ENCODE data around the gene VWA7.
A peak's percentile ranks its signal among the peaks of the same experiment; 100 is the strongest.

The VWA7 gene

DNA sequence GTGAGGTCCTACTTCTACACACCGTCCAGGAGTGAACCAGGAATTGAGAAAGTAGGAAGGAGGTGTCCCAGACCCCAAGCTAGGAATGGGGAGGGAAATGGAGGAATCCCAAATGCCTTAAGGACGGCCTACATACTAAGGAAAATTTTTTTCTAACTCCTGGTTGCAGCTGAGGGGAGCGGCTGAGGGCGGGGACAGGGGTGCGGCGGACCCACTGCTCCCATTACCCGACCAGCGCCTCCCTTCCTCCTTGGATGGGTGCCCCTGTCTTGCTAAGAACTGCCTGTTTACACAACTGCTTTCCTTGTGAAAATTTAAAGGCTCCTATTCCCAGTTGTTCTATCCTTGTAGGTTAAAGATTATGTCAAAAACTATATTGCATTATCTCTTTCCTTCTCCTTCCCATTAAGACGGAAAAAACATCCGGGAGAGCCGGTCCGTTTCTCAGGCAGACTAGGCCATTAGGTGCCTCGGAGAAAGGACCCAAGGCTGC, 49.7 kb upstream of the VWA7 start (continued):
- TF ChIP-seq PRDM2 (tag by site-specific recombination; IDR thresholded peaks at IDR 0.05; ENCODE audit: borderline replicate concordance) (no peak), YY1 (tag by site-specific recombination; IDR thresholded peaks at IDR 0.05) (no peak), ZNF473 (tag by site-specific recombination; IDR thresholded peaks at IDR 0.05) (no peak), ZNF843 (tag by site-specific recombination; IDR thresholded peaks at IDR 0.05) (no peak), ZNF398 (tag by site-specific recombination; IDR thresholded peaks at IDR 0.05) (no peak), ZXDB (tag by site-specific recombination; IDR thresholded peaks at IDR 0.05) (peak; percentile 57), ZEB2 (tag by site-specific recombination; IDR thresholded peaks at IDR 0.05) (peak; percentile 62; the same call in 1 of the 2 replicates), GLI2 (tag by site-specific recombination; IDR thresholded peaks at IDR 0.05; ENCODE audit: borderline replicate concordance, low read depth) (no peak), IKZF3 (tag by site-specific recombination; IDR thresholded peaks at IDR 0.05) (peak; percentile 67), ZNF621 (tag by site-specific recombination; IDR thresholded peaks at IDR 0.05) (no peak), ZNF391 (tag by site-specific recombination; IDR thresholded peaks at IDR 0.05; ENCODE audit: borderline replicate concordance, low read depth) (peak; percentile 41; the same call in 1 of the 2 replicates), ZNF658 (tag by site-specific recombination; IDR thresholded peaks at IDR 0.05) (no peak), ZNF121 (tag by site-specific recombination; IDR thresholded peaks at IDR 0.05) (no peak), ZNF16 (tag by site-specific recombination; IDR thresholded peaks at IDR 0.05; ENCODE audit: low read depth) (no peak), ZNF2 (tag by site-specific recombination; IDR thresholded peaks at IDR 0.05) (no peak), ZNF416 (tag by site-specific recombination; IDR thresholded peaks at IDR 0.05) (no peak)
- TF ChIP-seq, protein P1, sequence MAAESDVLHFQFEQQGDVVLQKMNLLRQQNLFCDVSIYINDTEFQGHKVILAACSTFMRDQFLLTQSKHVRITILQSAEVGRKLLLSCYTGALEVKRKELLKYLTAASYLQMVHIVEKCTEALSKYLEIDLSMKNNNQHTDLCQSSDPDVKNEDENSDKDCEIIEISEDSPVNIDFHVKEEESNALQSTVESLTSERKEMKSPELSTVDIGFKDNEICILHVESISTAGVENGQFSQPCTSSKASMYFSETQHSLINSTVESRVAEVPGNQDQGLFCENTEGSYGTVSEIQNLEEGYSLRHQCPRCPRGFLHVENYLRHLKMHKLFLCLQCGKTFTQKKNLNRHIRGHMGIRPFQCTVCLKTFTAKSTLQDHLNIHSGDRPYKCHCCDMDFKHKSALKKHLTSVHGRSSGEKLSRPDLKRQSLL (tag by site-specific recombination; IDR thresholded peaks at IDR 0.05) = 0 out of 2 replicates have a peak, but pooled peaks have one; percentile 8
- TF ChIP-seq, protein P2, sequence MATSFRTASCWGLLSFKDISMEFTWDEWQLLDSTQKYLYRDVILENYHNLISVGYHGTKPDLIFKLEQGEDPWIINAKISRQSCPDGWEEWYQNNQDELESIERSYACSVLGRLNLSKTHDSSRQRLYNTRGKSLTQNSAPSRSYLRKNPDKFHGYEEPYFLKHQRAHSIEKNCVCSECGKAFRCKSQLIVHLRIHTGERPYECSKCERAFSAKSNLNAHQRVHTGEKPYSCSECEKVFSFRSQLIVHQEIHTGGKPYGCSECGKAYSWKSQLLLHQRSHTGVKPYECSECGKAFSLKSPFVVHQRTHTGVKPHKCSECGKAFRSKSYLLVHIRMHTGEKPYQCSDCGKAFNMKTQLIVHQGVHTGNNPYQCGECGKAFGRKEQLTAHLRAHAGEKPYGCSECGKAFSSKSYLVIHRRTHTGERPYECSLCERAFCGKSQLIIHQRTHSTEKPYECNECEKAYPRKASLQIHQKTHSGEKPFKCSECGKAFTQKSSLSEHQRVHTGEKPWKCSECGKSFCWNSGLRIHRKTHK (tag by site-specific recombination; IDR thresholded peaks at IDR 0.05) = no peak
- TF ChIP-seq, protein P3, sequence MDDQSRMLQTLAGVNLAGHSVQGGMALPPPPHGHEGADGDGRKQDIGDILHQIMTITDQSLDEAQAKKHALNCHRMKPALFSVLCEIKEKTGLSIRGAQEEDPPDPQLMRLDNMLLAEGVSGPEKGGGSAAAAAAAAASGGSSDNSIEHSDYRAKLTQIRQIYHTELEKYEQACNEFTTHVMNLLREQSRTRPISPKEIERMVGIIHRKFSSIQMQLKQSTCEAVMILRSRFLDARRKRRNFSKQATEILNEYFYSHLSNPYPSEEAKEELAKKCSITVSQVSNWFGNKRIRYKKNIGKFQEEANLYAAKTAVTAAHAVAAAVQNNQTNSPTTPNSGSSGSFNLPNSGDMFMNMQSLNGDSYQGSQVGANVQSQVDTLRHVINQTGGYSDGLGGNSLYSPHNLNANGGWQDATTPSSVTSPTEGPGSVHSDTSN (CRISPR knock-in tag; IDR thresholded peaks at IDR 0.05) = no peak
- TF ChIP-seq, protein P4, sequence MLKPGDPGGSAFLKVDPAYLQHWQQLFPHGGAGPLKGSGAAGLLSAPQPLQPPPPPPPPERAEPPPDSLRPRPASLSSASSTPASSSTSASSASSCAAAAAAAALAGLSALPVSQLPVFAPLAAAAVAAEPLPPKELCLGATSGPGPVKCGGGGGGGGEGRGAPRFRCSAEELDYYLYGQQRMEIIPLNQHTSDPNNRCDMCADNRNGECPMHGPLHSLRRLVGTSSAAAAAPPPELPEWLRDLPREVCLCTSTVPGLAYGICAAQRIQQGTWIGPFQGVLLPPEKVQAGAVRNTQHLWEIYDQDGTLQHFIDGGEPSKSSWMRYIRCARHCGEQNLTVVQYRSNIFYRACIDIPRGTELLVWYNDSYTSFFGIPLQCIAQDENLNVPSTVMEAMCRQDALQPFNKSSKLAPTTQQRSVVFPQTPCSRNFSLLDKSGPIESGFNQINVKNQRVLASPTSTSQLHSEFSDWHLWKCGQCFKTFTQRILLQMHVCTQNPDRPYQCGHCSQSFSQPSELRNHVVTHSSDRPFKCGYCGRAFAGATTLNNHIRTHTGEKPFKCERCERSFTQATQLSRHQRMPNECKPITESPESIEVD (tag by site-specific recombination; IDR thresholded peaks at IDR 0.05) = no peak
- TF ChIP-seq, protein P5, sequence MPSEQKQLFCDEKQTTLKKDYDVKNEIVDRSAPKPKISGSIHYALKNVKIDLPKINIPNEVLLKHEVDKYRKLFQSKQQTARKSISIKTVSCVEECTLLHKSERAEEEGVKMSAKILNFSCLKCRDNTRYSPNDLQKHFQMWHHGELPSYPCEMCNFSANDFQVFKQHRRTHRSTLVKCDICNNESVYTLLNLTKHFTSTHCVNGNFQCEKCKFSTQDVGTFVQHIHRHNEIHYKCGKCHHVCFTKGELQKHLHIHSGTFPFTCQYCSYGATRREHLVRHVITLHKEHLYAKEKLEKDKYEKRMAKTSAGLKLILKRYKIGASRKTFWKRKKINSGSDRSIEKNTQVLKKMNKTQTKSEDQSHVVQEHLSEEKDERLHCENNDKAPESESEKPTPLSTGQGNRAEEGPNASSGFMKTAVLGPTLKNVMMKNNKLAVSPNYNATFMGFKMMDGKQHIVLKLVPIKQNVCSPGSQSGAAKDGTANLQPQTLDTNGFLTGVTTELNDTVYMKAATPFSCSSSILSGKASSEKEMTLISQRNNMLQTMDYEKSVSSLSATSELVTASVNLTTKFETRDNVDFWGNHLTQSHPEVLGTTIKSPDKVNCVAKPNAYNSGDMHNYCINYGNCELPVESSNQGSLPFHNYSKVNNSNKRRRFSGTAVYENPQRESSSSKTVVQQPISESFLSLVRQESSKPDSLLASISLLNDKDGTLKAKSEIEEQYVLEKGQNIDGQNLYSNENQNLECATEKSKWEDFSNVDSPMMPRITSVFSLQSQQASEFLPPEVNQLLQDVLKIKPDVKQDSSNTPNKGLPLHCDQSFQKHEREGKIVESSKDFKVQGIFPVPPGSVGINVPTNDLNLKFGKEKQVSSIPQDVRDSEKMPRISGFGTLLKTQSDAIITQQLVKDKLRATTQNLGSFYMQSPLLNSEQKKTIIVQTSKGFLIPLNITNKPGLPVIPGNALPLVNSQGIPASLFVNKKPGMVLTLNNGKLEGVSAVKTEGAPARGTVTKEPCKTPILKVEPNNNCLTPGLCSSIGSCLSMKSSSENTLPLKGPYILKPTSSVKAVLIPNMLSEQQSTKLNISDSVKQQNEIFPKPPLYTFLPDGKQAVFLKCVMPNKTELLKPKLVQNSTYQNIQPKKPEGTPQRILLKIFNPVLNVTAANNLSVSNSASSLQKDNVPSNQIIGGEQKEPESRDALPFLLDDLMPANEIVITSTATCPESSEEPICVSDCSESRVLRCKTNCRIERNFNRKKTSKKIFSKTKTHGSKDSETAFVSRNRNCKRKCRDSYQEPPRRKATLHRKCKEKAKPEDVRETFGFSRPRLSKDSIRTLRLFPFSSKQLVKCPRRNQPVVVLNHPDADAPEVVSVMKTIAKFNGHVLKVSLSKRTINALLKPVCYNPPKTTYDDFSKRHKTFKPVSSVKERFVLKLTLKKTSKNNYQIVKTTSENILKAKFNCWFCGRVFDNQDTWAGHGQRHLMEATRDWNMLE (tag by site-specific recombination; conservative IDR thresholded peaks at IDR 0.05; ENCODE audit: low read depth) = peak; percentile 50; the same call in 1 of the 2 replicates
